Activated naive CD4-positive, alpha-beta T cell treated with anti-CD3 and anti-CD28 coated beads for 36 hours (primary cell): ENCODE results near the gene TMEM176A. TPM values are rescaled to one million over a fixed set of nuclear protein-coding genes. Genes with fewer than 3 reads are reported as not detected.
"Not testable (repeated sequence)": the region's sequence is repeated elsewhere in the genome, so short reads cannot be mapped to it uniquely, and the experiment has no call there.

ENCODE experiments used
- CTCF ChIA-PET: fragments of 350-600 bp; sonication (Branson Sonifier 250); formaldehyde crosslinking; loops from one replicate; lab custom pipeline; 2021; ENCODE audit warnings: antibody characterized with exemption; lab: Charles Lee
- DNase-seq: peaks from one replicate; pipeline ENCODE4 v3.0.0-alpha.2; 2020
- H3K27ac Mint-ChIP-seq: one replicate; pipeline ENCODE4 v1.8.0; 2021; ENCODE audit warnings: mild to moderate bottlenecking, mixed read lengths
- H3K27me3 Mint-ChIP-seq: one replicate; pipeline ENCODE4 v1.8.0; 2021; ENCODE audit warnings: low read depth, mixed read lengths
- H3K36me3 Mint-ChIP-seq: one replicate; pipeline ENCODE4 v1.8.0; 2021; ENCODE audit warnings: low read depth, mixed read lengths
- H3K4me1 Mint-ChIP-seq: one replicate; pipeline ENCODE4 v1.8.0; 2021; ENCODE audit warnings: low read depth, mixed read lengths
- H3K4me3 Mint-ChIP-seq: one replicate; pipeline ENCODE4 v1.8.0; 2021; ENCODE audit warnings: mild to moderate bottlenecking, moderate library complexity, mixed read lengths
- H3K9me3 Mint-ChIP-seq: one replicate; pipeline ENCODE4 v1.8.0; 2021; ENCODE audit warnings: mixed read lengths
- intact Hi-C: fragments of 100-400 bp; cut with micrococcal nuclease; formaldehyde crosslinking; loops from one replicate; pipeline ENCODE4 v1.15.1; 2023
- total RNA-seq, 2 experiments: library from RNA; stranded (reverse); gene quantifications; one replicate each; pipeline ENCODE4 v1.2.3, GENCODE V29; 2021

TMEM176A gene
- total RNA-seq, 2 experiments from 2014 or later = not detected

GRCh38 chr7:150774131-150774530 lies 26.4 kb upstream of the TMEM176A start:
- H3K36me3 Mint-ChIP-seq, H3K27me3 Mint-ChIP-seq, DNase-seq, H3K27ac Mint-ChIP-seq, intact Hi-C loops, H3K4me3 Mint-ChIP-seq, H3K4me1 Mint-ChIP-seq: not testable (repeated sequence)
- CTCF ChIA-PET = interaction anchor here (0.8 kb wide), 1 partner anchor 250 kb away, joined by 3 read pairs; no protein-coding TSS in a partner anchor
- H3K9me3 Mint-ChIP-seq = peaks cover 14% of the 10 kb centered on the region

GRCh38 chr7:150778014-150778737 lies 22.4 kb upstream of the TMEM176A start:
- no peak for DNase-seq
- H3K27ac Mint-ChIP-seq = no peak overlapping the region
- CTCF ChIA-PET = interaction anchor here (0.6 to 2.8 kb wide), 19 partner anchors 9 to 423 kb away, joined by 3 to 19 read pairs (median 4); partner anchors contain the start of gene GIMAP4
- no peak overlapping the region for H3K4me3 Mint-ChIP-seq
- H3K9me3 Mint-ChIP-seq = peaks cover 10% of the 10 kb centered on the region
- peaks cover 4% of the 10 kb centered on the region for H3K4me1 Mint-ChIP-seq
- H3K36me3 Mint-ChIP-seq = no peaks in the 10 kb centered on the region
- H3K27me3 Mint-ChIP-seq = peaks cover 3% of the 10 kb centered on the region
- intact Hi-C loops = loop anchor here (1.0 to 5.0 kb wide), 4 partner anchors 99 to 334 kb away; no protein-coding TSS in a partner anchor

GRCh38 chr7:150778738-150779301 lies 21.7 kb upstream of the TMEM176A start:
- no peak overlapping the region for H3K27ac Mint-ChIP-seq
- no peak overlapping the region for H3K4me3 Mint-ChIP-seq
- no peaks in the 10 kb centered on the region for H3K36me3 Mint-ChIP-seq
- peaks cover 4% of the 10 kb centered on the region for H3K4me1 Mint-ChIP-seq
- peak; percentile 87 for DNase-seq
- intact Hi-C loops = loop anchor here (1.0 to 5.0 kb wide), 4 partner anchors 98 to 333 kb away; no protein-coding TSS in a partner anchor
- peaks cover 3% of the 10 kb centered on the region for H3K27me3 Mint-ChIP-seq
- CTCF ChIA-PET = interaction anchor here (0.6 to 2.8 kb wide), 19 partner anchors 9 to 423 kb away, joined by 3 to 19 read pairs (median 4); partner anchors contain the start of gene GIMAP4
- H3K9me3 Mint-ChIP-seq = peaks cover 7% of the 10 kb centered on the region

GRCh38 chr7:150780292-150780691 lies 20.3 kb upstream of the TMEM176A start:
- Mint-ChIP-seq H3K27me3 (peaks cover 3% of the 10 kb centered on the region), H3K9me3 (no peaks in the 10 kb centered on the region), H3K4me3 (no peak overlapping the region), H3K36me3 (no peaks in the 10 kb centered on the region), H3K27ac (no peak overlapping the region), H3K4me1 (peaks cover 4% of the 10 kb centered on the region)
- CTCF ChIA-PET = interaction anchor here (0.7 to 2.8 kb wide), 7 partner anchors 9 to 330 kb away, joined by 3 to 19 read pairs (median 8); no protein-coding TSS in a partner anchor
- intact Hi-C loops = no loop called here
- DNase-seq = no peak

- no peak overlapping the region for H3K27ac Mint-ChIP-seq
- peaks cover 3% of the 10 kb centered on the region for H3K27me3 Mint-ChIP-seq
- H3K9me3 Mint-ChIP-seq = no peaks in the 10 kb centered on the region
- intact Hi-C loops = no loop called here
- CTCF ChIA-PET = interaction anchor here (2.1 to 2.8 kb wide), 3 partner anchors 12 to 95 kb away, joined by 8 to 19 read pairs (median 15); no protein-coding TSS in a partner anchor
- no peaks in the 10 kb centered on the region for H3K36me3 Mint-ChIP-seq
- H3K4me3 Mint-ChIP-seq = no peak overlapping the region
- H3K4me1 Mint-ChIP-seq = peaks cover 11% of the 10 kb centered on the region
- no peak for DNase-seq
These were observed 19.5 kb upstream of the TMEM176A start for GRCh38 chr7:150781103-150781502.

GRCh38 chr7:150781961-150782360 lies 18.6 kb upstream of the TMEM176A start:
- Mint-ChIP-seq H3K27me3 (peaks cover 3% of the 10 kb centered on the region), H3K27ac (no peak overlapping the region), H3K9me3 (no peaks in the 10 kb centered on the region), H3K36me3 (no peaks in the 10 kb centered on the region), H3K4me3 (no peak overlapping the region), H3K4me1 (peaks cover 14% of the 10 kb centered on the region)
- DNase-seq = no peak
- CTCF ChIA-PET = no interaction called here
- intact Hi-C loops = no loop called here

- Mint-ChIP-seq H3K4me1 (peaks cover 9% of the 10 kb centered on the region), H3K36me3 (no peaks in the 10 kb centered on the region), H3K9me3 (no peaks in the 10 kb centered on the region), H3K27ac (no peak overlapping the region), H3K27me3 (peaks cover 3% of the 10 kb centered on the region), H3K4me3 (no peak overlapping the region)
- DNase-seq = no peak
- intact Hi-C loops = no loop called here
- CTCF ChIA-PET = interaction anchor here (0.6 to 1.1 kb wide), 3 partner anchors 52 to 463 kb away, joined by 3 to 6 read pairs (median 5); no protein-coding TSS in a partner anchor
These were observed 16.3 kb upstream of the TMEM176A start for GRCh38 chr7:150784120-150784736.

- Mint-ChIP-seq H3K36me3 (no peaks in the 10 kb centered on the region), H3K4me3 (no peak overlapping the region), H3K27me3 (peaks cover 3% of the 10 kb centered on the region), H3K27ac (no peak overlapping the region), H3K4me1 (peaks cover 9% of the 10 kb centered on the region), H3K9me3 (no peaks in the 10 kb centered on the region)
- intact Hi-C loops = no loop called here
- CTCF ChIA-PET = no interaction called here
- no peak for DNase-seq
These were observed 15.6 kb upstream of the TMEM176A start for GRCh38 chr7:150784954-150785353.

- Mint-ChIP-seq H3K36me3 (no peaks in the 10 kb centered on the region), H3K27ac (no peak overlapping the region), H3K27me3 (peaks cover 2% of the 10 kb centered on the region), H3K4me3 (no peak overlapping the region), H3K4me1 (peaks cover 9% of the 10 kb centered on the region), H3K9me3 (no peaks in the 10 kb centered on the region)
- CTCF ChIA-PET = interaction anchor here (0.6 to 1.4 kb wide), 3 partner anchors 9 to 111 kb away, joined by 3 to 6 read pairs (median 3); no protein-coding TSS in a partner anchor
- intact Hi-C loops = no loop called here
- no peak for DNase-seq
These were observed 13.0 kb upstream of the TMEM176A start for GRCh38 chr7:150787321-150788281.

- H3K9me3 Mint-ChIP-seq = no peaks in the 10 kb centered on the region
- CTCF ChIA-PET = interaction anchor here (0.6 to 2.1 kb wide), 4 partner anchors 9 to 305 kb away, joined by 3 to 9 read pairs (median 4); no protein-coding TSS in a partner anchor
- intact Hi-C loops = no loop called here
These were observed 11.9 kb upstream of the TMEM176A start for GRCh38 chr7:150788474-150789269.

More at GRCh38 chr7:150788474-150789269, 11.9 kb upstream of the TMEM176A start:
- no peaks in the 10 kb centered on the region for H3K36me3 Mint-ChIP-seq
- H3K27me3 Mint-ChIP-seq = peaks cover 2% of the 10 kb centered on the region
- no peak overlapping the region for H3K27ac Mint-ChIP-seq
- no peak overlapping the region for H3K4me3 Mint-ChIP-seq
- H3K4me1 Mint-ChIP-seq = peaks cover 9% of the 10 kb centered on the region
- no peak for DNase-seq
